WI38 (cell line): ENCODE measurements around the gene CRCP.
"Not testable (repeated sequence)": the region's sequence is repeated elsewhere in the genome, so short reads cannot be mapped to it uniquely, and the experiment has no call there.

Experiments used
- H3K4me3 ChIP-seq: 2 replicates; pipeline ENCODE4 v1.5.1; 2011; ENCODE audit warnings: low read depth, mild to moderate bottlenecking, control low read depth, low read length
- CTCF ChIP-seq: IDR thresholded peaks from 2 replicates; pipeline ENCODE4 v1.5.1; 2012; ENCODE audit warnings: low read depth, mild to moderate bottlenecking, control low read depth, low read length

Gene CRCP

GRCh38 chr7:66142334-66142733 lies 27.7 kb downstream of the CRCP start:
- H3K4me3 ChIP-seq = no peak overlapping the region
- TF ChIP-seq CTCF = no peak

GRCh38 chr7:66142996-66143395 lies 28.3 kb downstream of the CRCP start:
- TF ChIP-seq CTCF = no peak

DNA sequence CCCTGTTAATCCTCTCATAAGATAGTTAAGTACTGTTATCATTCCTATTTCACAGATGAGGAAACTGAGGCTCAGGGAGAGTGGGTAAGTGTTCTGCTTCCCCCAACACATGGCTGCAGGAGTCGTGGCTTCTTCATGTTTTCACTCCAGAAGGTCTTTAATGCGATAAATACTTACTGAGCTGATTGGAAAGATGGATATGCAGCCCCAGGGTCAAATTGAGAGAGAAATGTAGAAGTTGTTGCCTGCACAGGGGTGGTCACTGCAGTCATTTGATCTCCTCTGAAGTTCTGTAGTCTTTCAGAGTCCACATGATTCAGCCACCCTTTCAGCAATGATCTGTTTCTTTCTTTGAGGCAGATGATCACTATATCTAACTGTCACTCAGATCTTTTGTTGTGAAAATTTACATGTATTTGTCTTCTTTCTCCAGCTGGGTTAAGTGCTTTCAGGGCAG lies 29.3 kb downstream of the CRCP start:
- H3K4me3 ChIP-seq = no peak overlapping the region

More at GRCh38 chr7:66142996-66143395, 28.3 kb downstream of the CRCP start:
- H3K4me3 ChIP-seq = no peak overlapping the region

GRCh38 chr7:66145400-66146104 lies 30.9 kb downstream of the CRCP start:
- no peak overlapping the region for H3K4me3 ChIP-seq
- no peak for TF ChIP-seq CTCF

More for the DNA sequence above, 29.3 kb downstream of the CRCP start:
- no peak for TF ChIP-seq CTCF

DNA sequence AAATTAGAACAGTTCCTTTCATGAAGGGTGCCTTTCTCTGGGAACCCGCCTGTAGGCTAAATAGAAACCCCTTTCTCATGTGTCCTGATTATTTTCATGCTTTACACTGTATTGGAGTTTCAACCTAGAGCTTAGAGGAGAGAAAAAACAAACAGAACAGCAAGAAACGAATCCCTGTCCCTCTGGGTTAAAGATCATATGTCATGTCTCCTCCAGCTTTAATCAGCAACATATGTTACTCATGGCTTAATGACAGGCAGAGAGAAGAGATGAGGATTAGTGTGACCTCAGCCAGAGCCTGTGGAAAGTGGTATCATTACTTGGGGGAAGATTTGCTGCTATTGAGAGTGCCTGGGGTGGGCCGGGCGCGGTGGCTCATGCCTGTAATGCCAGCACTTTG lies 32.1 kb downstream of the CRCP start:
- TF ChIP-seq CTCF = no peak
- no peak overlapping the region for H3K4me3 ChIP-seq

- H3K4me3 ChIP-seq = not testable (repeated sequence)
Measured at GRCh38 chr7:66147657-66148056, 33.0 kb downstream of the CRCP start.

DNA sequence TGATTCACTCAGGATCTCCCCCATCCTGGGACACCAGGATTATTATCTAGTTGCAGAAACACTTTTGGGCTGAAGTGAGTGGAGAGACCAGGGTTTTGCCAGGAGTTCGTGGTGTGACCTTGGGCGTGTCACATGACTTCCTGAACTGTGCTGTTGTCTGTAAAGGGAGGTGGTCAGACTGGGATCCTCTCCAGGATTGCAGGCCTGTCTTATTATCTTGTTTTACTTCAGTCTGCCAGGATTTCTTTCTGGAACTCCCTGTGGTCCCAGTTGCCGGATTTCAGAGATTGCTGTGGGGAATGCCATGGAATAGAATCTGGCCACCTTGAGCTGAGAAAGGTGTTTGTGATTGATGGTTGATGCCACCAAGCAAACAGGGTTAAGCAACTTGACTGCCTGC lies 35.8 kb downstream of the CRCP start:
- no peak for TF ChIP-seq CTCF
- no peak overlapping the region for H3K4me3 ChIP-seq
